HEK293 (cell line): ENCODE results near the gene SMYD2.

Experiments
- CTCF ChIA-PET: fragments of 350-600 bp; formaldehyde crosslinking; extraction: SDS; loops from one replicate; lab custom pipeline; 2021; ENCODE audit warnings: antibody characterized with exemption; lab: Yijun Ruan, JAX
- POLR2A ChIA-PET: fragments of 300-600 bp; formaldehyde crosslinking; extraction: SDS; loops from one replicate; lab custom pipeline; 2020; ENCODE audit warnings: antibody characterized with exemption, inconsistent platforms; lab: Yijun Ruan, JAX
- H3K27ac ChIP-seq: fragments of 200-500 bp; sonication (Bioruptor generic); 2 replicates; pipeline ENCODE4 v1.5.1; 2014; ENCODE audit warnings: low read depth, low read length, control low read depth, inconsistent platforms; ENCODE audit errors: extremely low read depth
- H3K36me3 ChIP-seq, 2 experiments: fragments of 200-500 bp in 1 of 2; sonication (Bioruptor generic) in 1 of 2; 1 replicate in 1 of 2; 2 replicates in 1 of 2; pipeline ENCODE4 v1.5.1; 2014 to 2017; ENCODE audit warnings: inconsistent platforms in 2 of 2, low read length in 2 of 2; ENCODE audit not compliant: control insufficient read depth in 2 of 2, insufficient read depth in 1 of 2
- H3K4me1 ChIP-seq: fragments of 200-500 bp; sonication (Bioruptor generic); 2 replicates; pipeline ENCODE4 v1.5.1; 2014; ENCODE audit warnings: mild to moderate bottlenecking, low read length, inconsistent platforms; ENCODE audit not compliant: control insufficient read depth, insufficient read depth
- H3K4me3 ChIP-seq: 2 replicates; pipeline ENCODE4 v1.5.1; 2011; ENCODE audit warnings: low read depth, mild to moderate bottlenecking, control low read depth, low read length, moderate library complexity
- H3K9me3 ChIP-seq: fragments of 200-500 bp; sonication (Bioruptor generic); 2 replicates; pipeline ENCODE4 v1.5.1; 2014; ENCODE audit warnings: low read depth, low read length, inconsistent platforms; ENCODE audit not compliant: control insufficient read depth, insufficient read depth
- EGR2 ChIP-seq: fragments of 450-650 bp; formaldehyde crosslinking; IDR thresholded peaks from 2 replicates; pipeline ENCODE4 v1.5.1; 2016; ENCODE audit warnings: low read depth, missing biosample characterization, missing genetic modification characterization
- FEZF1 ChIP-seq: fragments of 450-650 bp; formaldehyde crosslinking; IDR thresholded peaks from 2 replicates; pipeline ENCODE4 v1.5.1; 2016; ENCODE audit warnings: missing biosample characterization, missing genetic modification characterization
- GLI2 ChIP-seq: fragments of 450-650 bp; formaldehyde crosslinking; IDR thresholded peaks from 2 replicates; pipeline ENCODE4; 2017; ENCODE audit warnings: missing biosample characterization, missing genetic modification characterization, low read depth, borderline replicate concordance
- GLIS1 ChIP-seq: fragments of 450-650 bp; formaldehyde crosslinking; IDR thresholded peaks from 2 replicates; pipeline ENCODE4 v1.5.1; 2016; ENCODE audit warnings: missing biosample characterization, missing genetic modification characterization
- KLF8 ChIP-seq: fragments of 450-650 bp; formaldehyde crosslinking; IDR thresholded peaks from 2 replicates; pipeline ENCODE4 v1.5.1; 2016; ENCODE audit warnings: missing biosample characterization, missing genetic modification characterization
- MZF1 ChIP-seq: fragments of 450-650 bp; formaldehyde crosslinking; IDR thresholded peaks from 2 replicates; pipeline ENCODE4 v1.5.1; 2017; ENCODE audit warnings: missing biosample characterization, missing genetic modification characterization, borderline replicate concordance
- OSR2 ChIP-seq: fragments of 450-650 bp; formaldehyde crosslinking; IDR thresholded peaks from 2 replicates; pipeline ENCODE4 v1.5.1; 2016; ENCODE audit warnings: missing biosample characterization, missing genetic modification characterization
- OVOL3 ChIP-seq: fragments of 450-650 bp; formaldehyde crosslinking; IDR thresholded peaks from 2 replicates; pipeline ENCODE4 v1.5.1; 2016; ENCODE audit warnings: missing biosample characterization, missing genetic modification characterization
- PRDM10 ChIP-seq: fragments of 450-650 bp; formaldehyde crosslinking; IDR thresholded peaks from 2 replicates; pipeline ENCODE4 v1.5.1; 2016; ENCODE audit warnings: missing biosample characterization, missing genetic modification characterization
- REPIN1 ChIP-seq: fragments of 450-650 bp; formaldehyde crosslinking; IDR thresholded peaks from 2 replicates; pipeline ENCODE4 v1.5.1; 2017; ENCODE audit warnings: missing biosample characterization, missing genetic modification characterization, low read depth
- SP7 ChIP-seq: fragments of 450-650 bp; formaldehyde crosslinking; IDR thresholded peaks from 2 replicates; pipeline ENCODE4 v1.5.1; 2016; ENCODE audit warnings: missing biosample characterization, missing genetic modification characterization
- TSHZ1 ChIP-seq: fragments of 450-650 bp; formaldehyde crosslinking; IDR thresholded peaks from 2 replicates; pipeline ENCODE4 v1.5.1; 2016; ENCODE audit warnings: missing biosample characterization, missing genetic modification characterization, borderline replicate concordance
- WT1 ChIP-seq: fragments of 450-650 bp; formaldehyde crosslinking; IDR thresholded peaks from 2 replicates; pipeline ENCODE4 v1.5.1; 2016; ENCODE audit warnings: missing biosample characterization, missing genetic modification characterization
- ZBTB20 ChIP-seq: fragments of 450-650 bp; formaldehyde crosslinking; IDR thresholded peaks from 2 replicates; pipeline ENCODE4 v1.5.1; 2016; ENCODE audit warnings: missing biosample characterization, missing genetic modification characterization
- ZEB2 ChIP-seq: fragments of 450-650 bp; formaldehyde crosslinking; IDR thresholded peaks from 2 replicates; pipeline ENCODE4 v1.5.1; 2016; ENCODE audit warnings: missing biosample characterization, missing genetic modification characterization
- ZFP69B ChIP-seq: fragments of 450-650 bp; formaldehyde crosslinking; IDR thresholded peaks from 2 replicates; pipeline ENCODE4 v1.5.1; 2016; ENCODE audit warnings: missing biosample characterization, missing genetic modification characterization
- ZNF10 ChIP-seq: fragments of 450-650 bp; formaldehyde crosslinking; IDR thresholded peaks from 2 replicates; pipeline ENCODE4 v1.5.1; 2017; ENCODE audit warnings: missing biosample characterization, missing genetic modification characterization
- ZNF18 ChIP-seq: fragments of 450-650 bp; formaldehyde crosslinking; IDR thresholded peaks from 2 replicates; pipeline ENCODE4 v1.5.1; 2016; ENCODE audit warnings: missing biosample characterization, missing genetic modification characterization
- ZNF266 ChIP-seq: fragments of 450-650 bp; formaldehyde crosslinking; IDR thresholded peaks from 2 replicates; pipeline ENCODE4 v1.5.1; 2016; ENCODE audit warnings: missing biosample characterization, missing genetic modification characterization, low read depth
- ZNF335 ChIP-seq: fragments of 450-650 bp; formaldehyde crosslinking; conservative IDR thresholded peaks from 2 replicates; pipeline ENCODE4 v1.5.1; 2016; ENCODE audit warnings: missing biosample characterization, missing genetic modification characterization
- ZNF426 ChIP-seq: fragments of 450-650 bp; formaldehyde crosslinking; IDR thresholded peaks from 2 replicates; pipeline ENCODE4 v1.5.1; 2017; ENCODE audit warnings: missing biosample characterization, missing genetic modification characterization, mild to moderate bottlenecking, inconsistent platforms, moderate library complexity
- ZNF501 ChIP-seq: fragments of 450-650 bp; formaldehyde crosslinking; IDR thresholded peaks from 2 replicates; pipeline ENCODE4 v1.5.1; 2016; ENCODE audit warnings: missing biosample characterization, missing genetic modification characterization
- ZNF548 ChIP-seq: fragments of 450-650 bp; formaldehyde crosslinking; IDR thresholded peaks from 2 replicates; pipeline ENCODE4 v1.5.1; 2016; ENCODE audit warnings: missing biosample characterization, missing genetic modification characterization
- ZNF561 ChIP-seq: fragments of 450-650 bp; IDR thresholded peaks from 2 replicates; pipeline ENCODE4 v1.5.1; 2018; ENCODE audit warnings: missing biosample characterization, missing genetic modification characterization, borderline replicate concordance
- ZNF600 ChIP-seq: fragments of 450-650 bp; formaldehyde crosslinking; IDR thresholded peaks from 2 replicates; pipeline ENCODE4 v1.5.1; 2016; ENCODE audit warnings: missing biosample characterization, missing genetic modification characterization
- ZNF610 ChIP-seq: fragments of 450-650 bp; formaldehyde crosslinking; IDR thresholded peaks from 2 replicates; pipeline ENCODE4 v1.5.1; 2016; ENCODE audit warnings: missing biosample characterization, missing genetic modification characterization, borderline replicate concordance
- ZNF629 ChIP-seq: fragments of 450-650 bp; formaldehyde crosslinking; IDR thresholded peaks from 2 replicates; pipeline ENCODE4 v1.5.1; 2017; ENCODE audit warnings: missing biosample characterization, missing genetic modification characterization
- ZNF664 ChIP-seq: fragments of 450-650 bp; formaldehyde crosslinking; IDR thresholded peaks from 2 replicates; pipeline ENCODE4 v1.5.1; 2016; ENCODE audit warnings: missing biosample characterization, missing genetic modification characterization
- ZXDB ChIP-seq: fragments of 450-650 bp; formaldehyde crosslinking; IDR thresholded peaks from 2 replicates; pipeline ENCODE4 v1.5.1; 2016; ENCODE audit warnings: missing biosample characterization, missing genetic modification characterization

Gene SMYD2

GRCh38 chr1:214277704-214278635 is 3.0 kb upstream of the SMYD2 start:
- H3K4me1 ChIP-seq = peaks cover 8% of the 10 kb centered on the region
- H3K36me3 ChIP-seq = no peaks in the 10 kb centered on the region; a peak in 1 of 3 replicates
- POLR2A ChIA-PET = interaction anchor here (0.6 to 1.2 kb wide), 2 partner anchors 39 to 1769 kb away, joined by 3 to 5 read pairs; no protein-coding TSS in a partner anchor
- CTCF ChIA-PET = interaction anchor here (0.6 to 3.6 kb wide), 10 partner anchors 14 to 349 kb away, joined by 3 to 32 read pairs (median 3); no protein-coding TSS in a partner anchor
- H3K9me3 ChIP-seq = no peaks in the 10 kb centered on the region
- no peak overlapping the region for H3K4me3 ChIP-seq
- H3K27ac ChIP-seq = no peak overlapping the region
- TF ChIP-seq GLI2 (tag by site-specific recombination) = 0 out of 2 replicates have a peak, but pooled peaks have one; percentile 34
- peak; percentile 94 for TF ChIP-seq OSR2 (tag by site-specific recombination)
- no peak for TF ChIP-seq ZBTB20 (tag by site-specific recombination)
- TF ChIP-seq FEZF1 = peak; percentile 86
- TF ChIP-seq WT1 = peak; percentile 81
- TF ChIP-seq ZNF266 (tag by site-specific recombination) = no peak
- TF ChIP-seq ZEB2 (tag by site-specific recombination) = peak; percentile 72; the same call in 1 of the 2 replicates
- no peak for TF ChIP-seq ZFP69B (tag by site-specific recombination)
- peak; percentile 59 for TF ChIP-seq GLIS1 (tag by site-specific recombination)
- TF ChIP-seq MZF1 (tag by site-specific recombination) = peak; percentile 73; the same call in 1 of the 2 replicates
- TF ChIP-seq REPIN1 (tag by site-specific recombination) = no peak
- TF ChIP-seq ZNF18 (tag by site-specific recombination) = peak; percentile 37; the same call in 1 of the 2 replicates
- peak; percentile 71; the same call in 1 of the 2 replicates for TF ChIP-seq ZNF610 (tag by site-specific recombination)
- 0 out of 2 replicates have a peak, but pooled peaks have one; percentile 15 for TF ChIP-seq ZNF664 (tag by site-specific recombination)
- peak; percentile 64; the same call in 1 of the 2 replicates for TF ChIP-seq ZNF629 (tag by site-specific recombination)
- TF ChIP-seq EGR2 (tag by site-specific recombination) = peak; percentile 37; the same call in 1 of the 2 replicates
- TF ChIP-seq ZNF600 (tag by site-specific recombination) = peak; percentile 98
- TF ChIP-seq PRDM10 (tag by site-specific recombination) = peak; percentile 45
- peak; percentile 94 for TF ChIP-seq SP7 (tag by site-specific recombination)
- 0 out of 2 replicates have a peak, but pooled peaks have one; percentile 17 for TF ChIP-seq KLF8 (tag by site-specific recombination)
- TF ChIP-seq ZNF335 (tag by site-specific recombination) = peak; percentile 38; the same call in 1 of the 2 replicates
- TF ChIP-seq ZNF548 (tag by site-specific recombination) = no peak
- TF ChIP-seq ZNF561 (tag by site-specific recombination) = peak; percentile 86; the same call in 1 of the 2 replicates
- TF ChIP-seq ZXDB = peak; percentile 73
- peak; percentile 77 for TF ChIP-seq TSHZ1 (tag by site-specific recombination)
- peak; percentile 16; the same call in 1 of the 2 replicates for TF ChIP-seq OVOL3 (tag by site-specific recombination)
- 0 out of 2 replicates have a peak, but pooled peaks have one; percentile 26 for TF ChIP-seq ZNF501 (tag by site-specific recombination)
- TF ChIP-seq ZNF426 (tag by site-specific recombination) = no peak
- 0 out of 2 replicates have a peak, but pooled peaks have one; percentile 31 for TF ChIP-seq ZNF10
